Glomerular visceral epithelial cell (primary cell): ENCODE data around the gene FAM114A1.
A peak's percentile ranks its signal among the peaks of the same experiment; 100 is the strongest.
"Not testable (repeated sequence)": the region's sequence is repeated elsewhere in the genome, so short reads cannot be mapped to it uniquely, and the experiment has no call there.

Experiments
- DNase-seq: peaks from one replicate; pipeline ENCODE4 v3.0.0-alpha.2; 2016; ENCODE audit errors: extremely low spot score

Gene FAM114A1

GRCh38 chr4:38904090-38904666, 36.6 kb downstream of the FAM114A1 start:
- no peak for DNase-seq

GRCh38 chr4:38904682-38905081, 37.1 kb downstream of the FAM114A1 start:
- no peak for DNase-seq

- no peak for DNase-seq
Measured at GRCh38 chr4:38905652-38906385, 38.2 kb downstream of the FAM114A1 start.

- DNase-seq = no peak
Measured at GRCh38 chr4:38907696-38908270, 40.2 kb downstream of the FAM114A1 start.

- no peak for DNase-seq
Measured at GRCh38 chr4:38909015-38909414, 41.4 kb downstream of the FAM114A1 start.

GRCh38 chr4:38911257-38911656, 43.7 kb downstream of the FAM114A1 start:
- DNase-seq = no peak

GRCh38 chr4:38914854-38915253, 47.2 kb downstream of the FAM114A1 start:
- DNase-seq = no peak

- not testable (repeated sequence) for DNase-seq
Measured at GRCh38 chr4:38916267-38916666, 48.7 kb downstream of the FAM114A1 start.

GRCh38 chr4:38917481-38918025, 49.9 kb downstream of the FAM114A1 start:
- no peak for DNase-seq

- no peak for DNase-seq
Measured at GRCh38 chr4:38919494-38919893, 51.9 kb downstream of the FAM114A1 start.

GRCh38 chr4:38920186-38920585, 52.6 kb downstream of the FAM114A1 start:
- no peak for DNase-seq

- DNase-seq = no peak
Measured at GRCh38 chr4:38920677-38921076, 53.1 kb downstream of the FAM114A1 start.

GRCh38 chr4:38921151-38921550, 53.5 kb downstream of the FAM114A1 start:
- DNase-seq = no peak

- peak; percentile 24 for DNase-seq
Measured at GRCh38 chr4:38923746-38924145, 56.1 kb downstream of the FAM114A1 start.

- DNase-seq = no peak
Measured at GRCh38 chr4:38924353-38924752, 56.7 kb downstream of the FAM114A1 start.

GRCh38 chr4:38925492-38926413, 58.1 kb downstream of the FAM114A1 start:
- DNase-seq = no peak

- DNase-seq = no peak
Measured at GRCh38 chr4:38926896-38927295, 59.3 kb downstream of the FAM114A1 start.

- no peak for DNase-seq
Measured at GRCh38 chr4:38928568-38928967, 61.0 kb downstream of the FAM114A1 start.

- no peak for DNase-seq
Measured at GRCh38 chr4:38928974-38929373, 61.4 kb downstream of the FAM114A1 start.

GRCh38 chr4:38930204-38930603, 62.6 kb downstream of the FAM114A1 start:
- peak; percentile 5 for DNase-seq

GRCh38 chr4:38930707-38931106, 63.1 kb downstream of the FAM114A1 start:
- no peak for DNase-seq

GRCh38 chr4:38931125-38931524, 63.5 kb downstream of the FAM114A1 start:
- no peak for DNase-seq
